PC-3 (cell line): ENCODE results near the gene FCSK. TPM values are rescaled to one million over a fixed set of nuclear protein-coding genes. Genes with fewer than 3 reads are reported as not detected.

Source experiments
- ATAC-seq: fragments of 200-7000 bp; cut with Tn5 transposase; 2 replicates; pipeline ENCODE4 v1.9.1; 2020; ENCODE audit warnings: mild to moderate bottlenecking, moderate library complexity
- BruUV-seq: library from RNA; stranded (reverse); fragments of 400-500 nt; replicated peaks from 2 replicates; lab custom pipeline; 2021; lab: Mats Ljungman, UMichigan
- CTCF ChIA-PET: fragments of 300-600 bp; sonication (Branson Sonifier 250); formaldehyde crosslinking; loops from one replicate; lab custom pipeline; 2022; ENCODE audit warnings: antibody characterized with exemption; lab: Charles Lee
- POLR2A ChIA-PET: fragments of 300-600 bp; sonication (Branson Sonifier 250); formaldehyde crosslinking; loops from one replicate; lab custom pipeline; 2022; ENCODE audit warnings: antibody characterized with exemption; ENCODE audit not compliant: unreplicated experiment; lab: Charles Lee
- DNase-seq: peaks from one replicate; pipeline ENCODE4 v3.0.0-alpha.2; 2015
- H2AFZ ChIP-seq: fragments of 300-600 bp; sonication (generic); 2 replicates; pipeline ENCODE4 v1.6.0; 2016; ENCODE audit warnings: antibody characterized with exemption, low read length
- H3F3A ChIP-seq: fragments of 300-600 bp; sonication (generic); one replicate; pipeline ENCODE4 v1.6.0; 2017; ENCODE audit warnings: antibody characterized with exemption, low read length, control low read depth, mild to moderate bottlenecking; ENCODE audit not compliant: unreplicated experiment
- H3K27ac ChIP-seq: fragments of 300-600 bp; sonication (generic); 2 replicates; pipeline ENCODE4 v1.5.1; 2016; ENCODE audit warnings: mild to moderate bottlenecking, low read length
- H3K27me3 ChIP-seq: fragments of 300-600 bp; sonication (generic); 2 replicates; pipeline ENCODE4 v1.6.1; 2016; ENCODE audit warnings: low read length, mixed read lengths
- H3K36me3 ChIP-seq: fragments of 300-600 bp; sonication (generic); 2 replicates; pipeline ENCODE4 v1.6.1; 2016; ENCODE audit warnings: low read depth, mixed run types, low read length, mixed read lengths
- H3K4me1 ChIP-seq: fragments of 300-600 bp; sonication (generic); 2 replicates; pipeline ENCODE4 v1.5.1; 2016; ENCODE audit warnings: low read length; ENCODE audit not compliant: insufficient read depth
- H3K4me2 ChIP-seq: fragments of 300-600 bp; sonication (generic); 2 replicates; pipeline ENCODE4 v1.6.0; 2016; ENCODE audit warnings: low read length
- H3K4me3 ChIP-seq: fragments of 300-600 bp; sonication (generic); 2 replicates; pipeline ENCODE4 v1.5.1; 2016; ENCODE audit warnings: mild to moderate bottlenecking, low read length, mixed read lengths
- H3K79me2 ChIP-seq: fragments of 300-600 bp; sonication (generic); 2 replicates; pipeline ENCODE4 v1.6.1; 2017; ENCODE audit warnings: low read length, mixed read lengths
- H3K9ac ChIP-seq: fragments of 300-600 bp; sonication (generic); 2 replicates; pipeline ENCODE4 v1.6.0; 2016; ENCODE audit warnings: mild to moderate bottlenecking, low read length
- H3K9me2 ChIP-seq: fragments of 300-600 bp; sonication (generic); replicated peaks from 2 replicates; pipeline ENCODE4 v1.6.1; 2016; ENCODE audit warnings: mixed run types, low read length, mixed read lengths
- H3K9me3 ChIP-seq: fragments of 300-600 bp; sonication (generic); 2 replicates; pipeline ENCODE4 v1.6.1; 2016; ENCODE audit warnings: low read length, mixed read lengths
- H4K20me1 ChIP-seq: fragments of 300-600 bp; sonication (generic); 2 replicates; pipeline ENCODE4 v1.6.1; 2016; ENCODE audit warnings: low read length, mixed read lengths
- CTCF ChIP-seq: fragments of 300-600 bp; sonication (generic); conservative IDR thresholded peaks from 2 replicates; pipeline ENCODE4 v1.5.1; 2017; ENCODE audit warnings: antibody characterized with exemption, low read depth, mild to moderate bottlenecking, low read length
- EZH2 ChIP-seq: fragments of 300-600 bp; sonication (generic); IDR thresholded peaks from one replicate; pipeline ENCODE4 v1.6.1; 2017; ENCODE audit warnings: antibody characterized with exemption, mild to moderate bottlenecking, low read length; ENCODE audit not compliant: unreplicated experiment
- EZH2phosphoT487 ChIP-seq: fragments of 300-600 bp; sonication (generic); IDR thresholded peaks from 2 replicates; pipeline ENCODE4 v1.6.1; 2018; ENCODE audit warnings: mild to moderate bottlenecking, antibody characterized with exemption, low read length, borderline replicate concordance
- intact Hi-C: fragments of 100-400 bp; cut with micrococcal nuclease; formaldehyde crosslinking; loops from 2 replicates; pipeline ENCODE4 v1.9.0; 2023
- total RNA-seq: library from RNA; depleted of rRNA; stranded (reverse); fragments of >200 nt; gene quantifications from 2 replicates; pipeline ENCODE4 v1.2.3, GENCODE V29; 2014

The FCSK gene
- total RNA-seq, 1 experiment from 2014 or later, result 11.7 TPM

GRCh38 chr16:70441406-70441990 lies 12.9 kb upstream of the FCSK start:
- no peaks in the 10 kb centered on the region for H3K9me2 ChIP-seq
- no peaks in the 10 kb centered on the region for H3K27me3 ChIP-seq
- H4K20me1 ChIP-seq, result no peaks in the 10 kb centered on the region
- H3K36me3 ChIP-seq, result no peaks in the 10 kb centered on the region
- peaks cover 15% of the 10 kb centered on the region for H3K4me1 ChIP-seq
- BruUV-seq, result no TSS peak
- DNase-seq (no peak), ATAC-seq (no peak)
- H3K79me2 ChIP-seq, result peaks cover 19% of the 10 kb centered on the region
- H3K4me2 ChIP-seq, result no peak overlapping the region
- no peak overlapping the region for H3K9ac ChIP-seq
- ChIA-PET CTCF (no interaction called here), POLR2A (no interaction called here)
- H3K4me3 ChIP-seq, result no peak overlapping the region
- H2AFZ ChIP-seq, result no peak overlapping the region
- no peak overlapping the region for H3K27ac ChIP-seq
- no peaks in the 10 kb centered on the region for H3K9me3 ChIP-seq
- intact Hi-C loops, result no loop called here
- TF ChIP-seq CTCF (no peak), EZH2phosphoT487 (no peak), EZH2 (no peak)
- H3F3A ChIP-seq, result no peaks in the 10 kb centered on the region

- TF ChIP-seq EZH2phosphoT487 (no peak), CTCF (no peak), EZH2 (no peak)
- BruUV-seq, result no TSS peak
- H3K4me1 ChIP-seq, result peaks cover 9% of the 10 kb centered on the region
- no peaks in the 10 kb centered on the region for H3K27me3 ChIP-seq
- no peaks in the 10 kb centered on the region for H3F3A ChIP-seq
- H3K9me2 ChIP-seq, result no peaks in the 10 kb centered on the region
- intact Hi-C loops, result no loop called here
- DNase-seq (no peak), ATAC-seq (no peak)
- CTCF ChIA-PET, result no interaction called here
- H4K20me1 ChIP-seq, result no peaks in the 10 kb centered on the region
- H2AFZ ChIP-seq, result no peak overlapping the region
- POLR2A ChIA-PET, result no interaction called here
- no peaks in the 10 kb centered on the region for H3K36me3 ChIP-seq
- no peaks in the 10 kb centered on the region for H3K9me3 ChIP-seq
- H3K9ac ChIP-seq, result no peak overlapping the region
- H3K27ac ChIP-seq, result no peak overlapping the region
- peaks cover 10% of the 10 kb centered on the region for H3K79me2 ChIP-seq
- H3K4me3 ChIP-seq, result no peak overlapping the region
- no peak overlapping the region for H3K4me2 ChIP-seq
Observed at GRCh38 chr16:70442344-70442743, 12.1 kb upstream of the FCSK start.

GRCh38 chr16:70444249-70445063 lies 9.9 kb upstream of the FCSK start:
- ChIA-PET POLR2A (no interaction called here), CTCF (no interaction called here)
- no TSS peak for BruUV-seq
- Histone ChIP-seq H4K20me1 (no peaks in the 10 kb centered on the region), H3K27ac (no peak overlapping the region), H3K79me2 (no peaks in the 10 kb centered on the region), H3K9me3 (no peaks in the 10 kb centered on the region), H3K27me3 (no peaks in the 10 kb centered on the region), H3K4me2 (no peak overlapping the region), H3K9me2 (no peaks in the 10 kb centered on the region), H3K4me3 (no peak overlapping the region), H3K36me3 (no peaks in the 10 kb centered on the region), H2AFZ (no peak overlapping the region), H3K9ac (no peak overlapping the region), H3K4me1 (no peaks in the 10 kb centered on the region; the same call in 1 of the 2 replicates), H3F3A (no peaks in the 10 kb centered on the region)
- intact Hi-C loops, result no loop called here
- DNase-seq, result no peak
- ATAC-seq, result no peak
- no peak for TF ChIP-seq EZH2
- no peak for TF ChIP-seq CTCF
- no peak for TF ChIP-seq EZH2phosphoT487
